WI38 (cell line): ENCODE measurements around the gene MACROD2.

Experiments
- H3K4me3 ChIP-seq: 2 replicates; pipeline ENCODE4 v1.5.1; 2011; ENCODE audit warnings: low read depth, mild to moderate bottlenecking, control low read depth, low read length
- TF ChIP-seq, protein P1 (sequence below): IDR thresholded peaks from 2 replicates; pipeline ENCODE4 v1.5.1; 2012; ENCODE audit warnings: low read depth, mild to moderate bottlenecking, control low read depth, low read length

Gene MACROD2

GRCh38 chr20:15060265-15061060 lies 1065.1 kb downstream of the MACROD2 start:
- TF ChIP-seq, protein P1, sequence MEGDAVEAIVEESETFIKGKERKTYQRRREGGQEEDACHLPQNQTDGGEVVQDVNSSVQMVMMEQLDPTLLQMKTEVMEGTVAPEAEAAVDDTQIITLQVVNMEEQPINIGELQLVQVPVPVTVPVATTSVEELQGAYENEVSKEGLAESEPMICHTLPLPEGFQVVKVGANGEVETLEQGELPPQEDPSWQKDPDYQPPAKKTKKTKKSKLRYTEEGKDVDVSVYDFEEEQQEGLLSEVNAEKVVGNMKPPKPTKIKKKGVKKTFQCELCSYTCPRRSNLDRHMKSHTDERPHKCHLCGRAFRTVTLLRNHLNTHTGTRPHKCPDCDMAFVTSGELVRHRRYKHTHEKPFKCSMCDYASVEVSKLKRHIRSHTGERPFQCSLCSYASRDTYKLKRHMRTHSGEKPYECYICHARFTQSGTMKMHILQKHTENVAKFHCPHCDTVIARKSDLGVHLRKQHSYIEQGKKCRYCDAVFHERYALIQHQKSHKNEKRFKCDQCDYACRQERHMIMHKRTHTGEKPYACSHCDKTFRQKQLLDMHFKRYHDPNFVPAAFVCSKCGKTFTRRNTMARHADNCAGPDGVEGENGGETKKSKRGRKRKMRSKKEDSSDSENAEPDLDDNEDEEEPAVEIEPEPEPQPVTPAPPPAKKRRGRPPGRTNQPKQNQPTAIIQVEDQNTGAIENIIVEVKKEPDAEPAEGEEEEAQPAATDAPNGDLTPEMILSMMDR = no peak
- no peak overlapping the region for H3K4me3 ChIP-seq

- H3K4me3 ChIP-seq = no peak overlapping the region
- TF ChIP-seq, protein P1 = no peak
Measured at GRCh38 chr20:15061061-15061430, 1065.7 kb downstream of the MACROD2 start.

GRCh38 chr20:15061955-15062354 lies 1066.6 kb downstream of the MACROD2 start:
- H3K4me3 ChIP-seq = no peak overlapping the region
- TF ChIP-seq, protein P1 = no peak

DNA sequence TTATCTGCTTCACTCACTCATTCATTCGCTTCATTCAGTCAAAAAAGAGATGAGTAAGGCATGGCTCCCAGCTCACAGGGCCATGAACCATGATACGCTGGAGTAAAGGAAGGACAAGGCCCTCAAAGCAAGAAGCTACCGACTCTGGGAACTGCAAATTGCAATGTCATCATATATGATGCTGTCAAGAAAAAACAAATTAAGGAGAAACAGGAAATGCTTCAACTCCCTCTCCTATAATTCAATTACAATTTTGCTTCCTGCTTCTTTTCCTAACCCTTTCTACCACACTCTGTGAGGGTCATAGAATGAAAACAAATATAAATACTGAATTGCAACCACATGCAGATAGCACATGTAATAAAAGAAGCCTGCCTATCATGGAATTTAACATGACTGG lies 1067.8 kb downstream of the MACROD2 start:
- TF ChIP-seq, protein P1 = no peak
- no peak overlapping the region for H3K4me3 ChIP-seq

GRCh38 chr20:15064741-15065140 lies 1069.4 kb downstream of the MACROD2 start:
- TF ChIP-seq, protein P1 = no peak
- H3K4me3 ChIP-seq = no peak overlapping the region

DNA sequence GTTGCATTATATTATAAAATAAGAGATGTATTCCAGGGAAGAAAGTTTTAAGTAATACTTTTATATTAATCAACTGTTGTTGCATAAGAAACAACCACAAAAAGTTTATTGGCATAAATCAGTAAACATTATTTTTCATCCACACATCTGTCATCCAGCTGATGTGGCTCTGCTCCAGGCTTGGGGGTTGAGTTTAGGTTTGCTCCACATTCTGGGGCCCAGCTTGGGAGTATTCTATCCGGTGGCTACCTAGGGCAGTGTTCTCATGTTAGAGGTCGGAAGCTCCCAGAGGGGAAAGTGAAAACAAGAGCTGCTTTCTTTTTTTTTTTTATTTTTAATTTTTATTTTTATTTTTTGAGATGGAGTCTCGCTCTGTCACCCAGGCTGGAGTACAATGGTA lies 1070.5 kb downstream of the MACROD2 start:
- H3K4me3 ChIP-seq = no peak overlapping the region
- TF ChIP-seq, protein P1 = no peak

DNA sequence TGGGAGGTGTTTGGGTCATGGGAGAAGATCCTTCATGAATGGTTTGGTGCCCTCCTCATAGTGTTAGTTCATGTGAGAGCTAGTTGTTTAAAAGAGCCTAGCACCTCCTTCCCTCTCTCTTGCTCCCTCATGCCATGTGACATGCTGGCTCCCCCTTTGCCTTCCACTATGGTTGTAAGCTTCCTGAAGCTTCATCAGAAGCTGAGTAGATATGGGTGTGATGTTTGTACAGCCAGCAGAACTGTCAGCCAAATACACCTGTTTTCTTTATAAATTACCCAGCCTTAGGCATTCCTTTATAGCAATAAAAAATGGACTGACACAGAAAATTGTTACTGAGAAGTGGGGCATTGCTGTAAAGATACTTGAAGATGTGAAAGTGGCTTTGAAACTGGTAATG lies 1073.2 kb downstream of the MACROD2 start:
- TF ChIP-seq, protein P1 = no peak
- no peak overlapping the region for H3K4me3 ChIP-seq
